K562 (cell line): ENCODE results near the gene BLID. TPM values are rescaled to one million over a fixed set of nuclear protein-coding genes. Genes with fewer than 3 reads are reported as not detected.

ENCODE experiments used
- ATAC-seq: fragments of 200-7000 bp; cut with Tn5 transposase; 3 replicates; pipeline ENCODE4 v1.9.1; 2020; ENCODE audit warnings: moderate library complexity
- BruUV-seq: library from RNA; stranded (reverse); fragments of 400-500 nt; replicated peaks from 2 replicates; lab custom pipeline; 2021; lab: Mats Ljungman, UMichigan
- CTCF ChIA-PET: fragments of 300-600 bp; formaldehyde crosslinking; extraction: SDS; loops from one replicate; lab custom pipeline; 2021; ENCODE audit warnings: low intra/inter-chr PET ratio; lab: Yijun Ruan, JAX
- POLR2A ChIA-PET: fragments of 300-600, 350-650 bp; sonication (Branson Sonifier 250); formaldehyde crosslinking; extraction: SDS; loops from one replicate; lab custom pipeline; 2021; ENCODE audit warnings: antibody characterized with exemption, inconsistent platforms; lab: Yijun Ruan, JAX
- DNase-seq, 4 experiments: peaks; one replicate each; pipeline versions ENCODE4 v3.0.0 to v3.0.0-alpha.2; 2011 to 2018; ENCODE audit warnings: low spot score in 3 of 4, mixed read lengths in 3 of 4; ENCODE audit errors: extremely low read depth in 1 of 4
- FAIRE-seq: peaks from 2 replicates; lab custom pipeline; 2011; peaks lifted over from hg19 to GRCh38; lab: Jason Lieb, UNC
- H2AFZ ChIP-seq: 2 replicates; pipeline ENCODE4 v1.6.0; 2011; ENCODE audit warnings: low read depth, low read length, control low read depth, inconsistent platforms
- H3K27ac ChIP-seq: fragments of 200-600 bp; 3 replicates; pipeline ENCODE4 v1.8.0; 2011; ENCODE audit warnings: low read depth, mild to moderate bottlenecking, control low read depth, inconsistent platforms, low read length, moderate library complexity, mixed read lengths; ENCODE audit errors: extremely low read depth
- H3K27me3 ChIP-seq, 2 experiments: fragments of 300-600 bp in 1 of 2; 2 replicates in 1 of 2; 3 replicates in 1 of 2; pipeline versions ENCODE4 v1.6.0 to v1.8.0; 2011; ENCODE audit warnings: inconsistent platforms in 2 of 2, low read length in 2 of 2, mild to moderate bottlenecking in 1 of 2, mixed read lengths in 1 of 2, moderate library complexity in 1 of 2; ENCODE audit not compliant: control insufficient read depth in 2 of 2, insufficient read depth in 2 of 2
- H3K36me3 ChIP-seq: fragments of 300-600 bp; 3 replicates; pipeline ENCODE4 v1.8.0; 2011; ENCODE audit warnings: mild to moderate bottlenecking, low read length, inconsistent platforms; ENCODE audit not compliant: control insufficient read depth, insufficient read depth
- H3K4me1 ChIP-seq, 2 experiments: fragments of 200-600 bp in 1 of 2; replicated peaks in 1 of 2; 2 replicates in 1 of 2; 3 replicates in 1 of 2; pipeline versions ENCODE4 v1.5.1 to v1.8.0; 2011; ENCODE audit warnings: inconsistent platforms in 2 of 2, low read length in 2 of 2, mild to moderate bottlenecking in 1 of 2, mixed read lengths in 1 of 2, moderate library complexity in 1 of 2; ENCODE audit not compliant: control insufficient read depth in 2 of 2, insufficient read depth in 2 of 2
- H3K4me2 ChIP-seq: 2 replicates; pipeline ENCODE4 v1.6.1; 2011; ENCODE audit warnings: low read length, control low read depth, inconsistent platforms, mixed read lengths; ENCODE audit not compliant: insufficient read depth
- H3K4me3 ChIP-seq: fragments of 200-600 bp; sonication (generic), shearing (Covaris generic); 2 replicates; pipeline ENCODE4 v1.5.1; 2016; ENCODE audit warnings: control low read depth, inconsistent platforms
- H3K79me2 ChIP-seq: fragments of 200-600 bp; 3 replicates; pipeline ENCODE4 v1.8.0; 2011; ENCODE audit warnings: low read length, inconsistent platforms; ENCODE audit not compliant: control insufficient read depth, insufficient read depth
- H3K9ac ChIP-seq, 2 experiments: 2 replicates each; pipeline versions ENCODE4 v1.6.0 to v1.6.1; 2011; ENCODE audit warnings: low read depth in 2 of 2, low read length in 2 of 2, control low read depth in 1 of 2, inconsistent platforms in 1 of 2, mild to moderate bottlenecking in 1 of 2, mixed read lengths in 1 of 2; ENCODE audit not compliant: insufficient read depth in 1 of 2
- H3K9me1 ChIP-seq: one replicate; pipeline ENCODE4 v1.6.0; 2011; ENCODE audit warnings: inconsistent platforms, mild to moderate bottlenecking, low read length, moderate library complexity; ENCODE audit not compliant: control insufficient read depth, insufficient read depth
- H3K9me3 ChIP-seq: replicated peaks from 2 replicates; pipeline ENCODE4 v1.5.1; 2011; ENCODE audit warnings: low read depth, low read length, inconsistent platforms; ENCODE audit not compliant: control insufficient read depth, insufficient read depth
- H4K20me1 ChIP-seq: replicated peaks from 2 replicates; pipeline ENCODE4 v1.6.1; 2011; ENCODE audit warnings: low read length, inconsistent platforms, mixed read lengths; ENCODE audit not compliant: control insufficient read depth, insufficient read depth
- FOXO4 ChIP-seq: fragments of 450-650 bp; formaldehyde crosslinking; IDR thresholded peaks from 2 replicates; pipeline ENCODE4 v1.4.0; 2020; ENCODE audit warnings: mild to moderate bottlenecking, moderate library complexity
- HDGF ChIP-seq: fragments of 450-650 bp; IDR thresholded peaks from 2 replicates; pipeline ENCODE4 v1.6.1; 2016
- HEY1 ChIP-seq: fragments of 250-450 bp; sonication (Bioruptor Pico); IDR thresholded peaks from 2 replicates; pipeline ENCODE4 v1.5.0; 2020; ENCODE audit warnings: mild to moderate bottlenecking, moderate library complexity, borderline replicate concordance
- PTBP1 ChIP-seq: fragments of 200-400 bp; formaldehyde crosslinking; IDR thresholded peaks from 2 replicates; pipeline ENCODE4 v1.6.1; 2017; ENCODE audit warnings: low read depth, low read length
- SLC30A9 ChIP-seq: fragments of 250-450 bp; sonication (Bioruptor Pico); IDR thresholded peaks from 2 replicates; pipeline ENCODE4 v1.8.0; 2022; ENCODE audit warnings: mild to moderate bottlenecking, moderate library complexity
- SREBF2 ChIP-seq: sonication (generic); formaldehyde crosslinking; IDR thresholded peaks from 2 replicates; pipeline ENCODE4 v1.4.0; 2020; ENCODE audit warnings: mild to moderate bottlenecking, missing genetic modification reagents
- TSHZ1 ChIP-seq: fragments of 250-450 bp; sonication (Bioruptor Pico); IDR thresholded peaks from 2 replicates; pipeline ENCODE4 v1.4.0; 2020; ENCODE audit warnings: mild to moderate bottlenecking, moderate library complexity
- ZNF445 ChIP-seq: fragments of 250-450 bp; sonication (Bioruptor Pico); IDR thresholded peaks from 2 replicates; pipeline ENCODE4 v1.4.0; 2020; ENCODE audit warnings: low read depth, mild to moderate bottlenecking, moderate library complexity
- ZNF583 ChIP-seq: fragments of 250-450 bp; sonication (Bioruptor Pico); IDR thresholded peaks from 2 replicates; pipeline ENCODE4 v1.4.0; 2020
- WGBS: fragments of 100-300 bp; shearing (Covaris generic); methylation state at CpG from one replicate; pipeline ENCODE4 v1.1.6; 2016; ENCODE audit warnings: low coverage, mixed read lengths; ENCODE audit not compliant: insufficient coverage; ENCODE audit errors: missing lambda C conversion rate; 5-methylcytosine and 5-hydroxymethylcytosine counted together
- in situ Hi-C: fragments of 300-500 bp; cut with MboI; formaldehyde crosslinking; loops from 4 replicates; pipeline ENCODE4 v1.15.0; 2018; ENCODE audit warnings: inconsistent platforms, mixed read lengths
- intact Hi-C: fragments of 100-400 bp; cut with micrococcal nuclease; formaldehyde crosslinking; loops from 2 replicates; pipeline ENCODE4 v1.14.2; 2022
- polyA plus RNA-seq, 8 experiments: library from polyadenylated mRNA; depleted of rRNA in 4 of 8; stranded (reverse) in 5 of 8; unstranded in 3 of 8; fragments of >200 nt; fragmentation: Nextera tagmentation in 2 of 8; fragmentation: Illumina TruSeq in 1 of 8; extraction: Ambion mirVana in 2 of 8; extraction: Trizol in 1 of 8; gene quantifications; 2 replicates each; pipeline versions ENCODE4 v1.2.1 to v1.2.3, GENCODE V29; 2011 to 2014; ENCODE audit warnings: inconsistent platforms in 1 of 8, missing spikeins in 1 of 8
- total RNA-seq, 7 experiments: library from RNA; depleted of rRNA in 6 of 7; stranded (reverse); fragments of >200 nt in 6 of 7; fragmentation: Illumina TruSeq in 2 of 7; extraction: Trizol in 2 of 7; gene quantifications; 2 replicates each; pipeline versions ENCODE4 v1.2.1 to v1.2.3, GENCODE V29; 2011 to 2021; ENCODE audit warnings: low replicate concordance in 1 of 7
- TF ChIP-seq, protein P1 (sequence below): fragments of 450-650 bp; IDR thresholded peaks from 2 replicates; pipeline ENCODE4 v1.6.1; 2016; ENCODE audit warnings: antibody characterized with exemption

BLID gene
- total and polyA plus RNA-seq, 9 of the 15 experiments (the other 6 are each of a cell fraction or from before 2014, with no cell fraction given): not detected

DNA sequence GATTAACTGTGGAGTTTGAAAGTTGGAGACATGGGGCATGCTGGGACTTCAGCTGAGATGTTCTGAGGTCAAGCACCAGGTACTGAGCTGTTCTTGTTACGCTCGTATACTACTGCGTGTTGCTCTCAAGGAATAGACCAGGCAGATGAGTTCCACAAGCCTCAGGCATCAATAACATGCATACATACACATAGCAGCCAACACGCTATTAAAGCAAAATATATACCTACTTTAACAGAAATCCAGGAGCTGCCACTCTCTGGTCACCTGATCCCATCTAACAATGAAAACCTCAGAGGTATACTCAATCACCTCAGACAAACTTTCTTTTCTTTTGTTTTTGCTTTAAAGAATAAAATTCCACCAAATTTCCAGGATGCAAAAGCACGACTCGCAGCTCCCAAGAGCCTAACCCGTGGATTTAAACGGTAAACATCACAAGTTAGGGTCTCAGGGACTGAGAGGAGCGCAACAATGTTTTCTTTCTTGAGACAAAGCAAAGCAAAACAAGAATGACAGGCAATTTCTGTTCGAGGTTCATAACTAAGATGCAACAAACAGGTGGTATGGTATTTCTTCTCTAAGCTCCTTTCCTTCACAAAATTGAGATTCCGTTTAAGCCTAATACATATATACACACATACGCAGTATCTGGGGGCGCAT lies 16.5 kb downstream of the BLID start (continued):
- TF ChIP-seq FOXO4: no peak

- ATAC-seq: no peak
These were observed 17.6 kb downstream of the BLID start for GRCh38 chr11:122098261-122098980.

More at GRCh38 chr11:122098261-122098980, 17.6 kb downstream of the BLID start:
- DNase-seq (no peak), FAIRE-seq (no peak)
- no peak overlapping the region for H3K4me2 ChIP-seq
- H3K9me1 ChIP-seq: no peaks in the 10 kb centered on the region
- H3K4me1 ChIP-seq: no peaks in the 10 kb centered on the region
- no peaks in the 10 kb centered on the region for H3K27me3 ChIP-seq
- H3K9ac ChIP-seq: no peak overlapping the region
- in situ Hi-C loops (no loop called here), intact Hi-C loops (no loop called here)
- no peaks in the 10 kb centered on the region for H3K9me3 ChIP-seq
- H3K27ac ChIP-seq: no peak overlapping the region
- POLR2A ChIA-PET: no interaction called here
- CTCF ChIA-PET: no interaction called here
- H3K79me2 ChIP-seq: no peaks in the 10 kb centered on the region
- BruUV-seq: no TSS peak
- H2AFZ ChIP-seq: no peak overlapping the region
- no peaks in the 10 kb centered on the region for H4K20me1 ChIP-seq
- TF ChIP-seq HDGF (no peak), PTBP1 (no peak), ZNF445 (no peak), HEY1 (no peak), SLC30A9 (no peak), SREBF2 (CRISPR knock-in tag) (no peak), ZNF583 (no peak), TSHZ1 (no peak)
- TF ChIP-seq, protein P1, sequence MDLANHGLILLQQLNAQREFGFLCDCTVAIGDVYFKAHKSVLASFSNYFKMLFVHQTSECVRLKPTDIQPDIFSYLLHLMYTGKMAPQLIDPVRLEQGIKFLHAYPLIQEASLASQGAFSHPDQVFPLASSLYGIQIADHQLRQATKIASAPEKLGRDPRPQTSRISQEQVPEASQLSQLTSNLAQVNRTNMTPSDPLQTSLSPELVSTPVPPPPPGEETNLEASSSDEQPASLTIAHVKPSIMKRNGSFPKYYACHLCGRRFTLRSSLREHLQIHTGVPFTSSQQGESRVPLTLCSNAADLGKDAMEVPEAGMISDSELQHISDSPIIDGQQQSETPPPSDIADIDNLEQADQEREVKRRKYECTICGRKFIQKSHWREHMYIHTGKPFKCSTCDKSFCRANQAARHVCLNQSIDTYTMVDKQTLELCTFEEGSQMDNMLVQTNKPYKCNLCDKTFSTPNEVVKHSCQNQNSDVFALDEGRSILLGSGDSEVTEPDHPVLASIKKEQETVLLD: no peak
- H3K4me3 ChIP-seq: no peak overlapping the region
- 0% methylated on average over 7 of the region's 7 CpGs for WGBS
- no peaks in the 10 kb centered on the region for H3K36me3 ChIP-seq
